Superior temporal gyrus (tissue), 1 donor: ENCODE data around the gene RPL28.
A peak's percentile ranks its signal among the peaks of the same experiment; 100 is the strongest.

Experiments used
- DNase-seq: peaks from one replicate; pipeline ENCODE4 v3.0.0-alpha.2; 2016; ENCODE audit errors: extremely low spot score

Gene RPL28

DNA sequence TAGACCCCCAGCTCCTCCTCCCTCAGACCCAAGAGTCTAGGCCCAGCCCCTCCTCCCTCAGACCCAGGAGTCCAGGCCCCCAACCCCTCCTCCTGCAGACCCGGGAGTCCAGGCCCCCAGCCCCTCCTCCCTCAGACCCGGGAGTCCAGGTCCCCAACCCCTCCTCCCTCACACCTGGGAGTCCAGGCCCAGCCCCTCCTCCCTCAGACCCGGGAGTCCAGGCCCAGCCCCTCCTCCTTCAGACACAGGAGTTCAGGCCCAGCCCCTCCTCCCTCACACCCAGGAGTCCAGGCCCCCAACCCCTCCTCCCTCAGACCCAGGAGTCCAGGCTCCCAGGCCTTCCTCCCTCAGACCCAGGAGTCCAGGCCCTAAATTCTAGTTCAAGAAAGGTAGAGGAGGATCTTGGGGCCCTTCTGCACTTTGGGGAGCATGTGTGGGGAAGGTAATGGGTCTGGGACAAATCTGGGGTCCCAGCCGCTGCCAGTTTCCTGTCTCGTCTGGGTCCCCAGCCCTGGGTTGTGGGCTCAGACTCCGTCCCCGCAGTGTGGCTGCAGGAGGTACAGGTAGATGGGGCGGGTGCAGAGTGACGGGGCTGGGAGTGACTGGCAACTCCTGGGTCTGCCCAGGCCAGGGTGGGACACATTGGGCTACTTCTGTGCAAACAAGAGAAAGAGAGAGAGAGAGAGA is 12.3 kb upstream of the RPL28 start:
- DNase-seq = no peak

DNA sequence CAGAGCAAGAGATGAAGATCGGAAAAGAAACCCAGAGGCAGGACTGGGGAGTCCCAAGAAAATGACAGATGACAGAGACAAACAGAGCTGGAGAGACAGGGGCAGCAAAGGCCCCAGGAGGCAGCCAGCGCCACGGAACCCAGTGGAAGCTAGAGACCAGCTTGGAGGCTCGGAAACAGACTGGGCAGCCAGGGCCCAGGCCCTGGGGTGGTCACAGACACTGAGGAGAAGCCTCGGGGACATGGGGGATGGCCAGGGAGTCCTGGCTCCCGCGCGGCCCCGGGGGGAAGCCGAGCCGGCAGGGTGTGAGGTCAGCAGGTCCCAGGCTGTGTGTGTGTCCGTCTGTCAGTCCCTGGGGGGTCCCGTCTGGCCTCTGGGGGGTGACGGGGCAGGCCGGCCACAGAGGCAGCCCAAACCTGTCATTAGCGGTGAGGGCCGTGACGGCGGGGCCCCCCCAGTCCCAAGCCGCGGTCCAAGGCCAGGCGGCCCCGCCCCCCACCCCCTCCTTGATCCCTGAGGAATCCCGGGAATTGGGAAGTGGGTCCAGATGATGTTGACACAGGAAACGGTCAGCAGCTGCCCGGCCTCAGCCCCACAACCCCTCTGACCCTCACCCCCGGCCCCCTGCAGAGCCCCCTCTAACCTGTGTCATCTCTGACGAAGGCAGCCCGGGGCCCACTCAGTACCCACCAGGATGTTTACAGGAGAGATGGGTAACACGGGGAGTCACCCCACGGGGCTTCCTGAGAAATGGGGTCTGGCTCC is 11.6 kb upstream of the RPL28 start:
- no peak for DNase-seq

DNA sequence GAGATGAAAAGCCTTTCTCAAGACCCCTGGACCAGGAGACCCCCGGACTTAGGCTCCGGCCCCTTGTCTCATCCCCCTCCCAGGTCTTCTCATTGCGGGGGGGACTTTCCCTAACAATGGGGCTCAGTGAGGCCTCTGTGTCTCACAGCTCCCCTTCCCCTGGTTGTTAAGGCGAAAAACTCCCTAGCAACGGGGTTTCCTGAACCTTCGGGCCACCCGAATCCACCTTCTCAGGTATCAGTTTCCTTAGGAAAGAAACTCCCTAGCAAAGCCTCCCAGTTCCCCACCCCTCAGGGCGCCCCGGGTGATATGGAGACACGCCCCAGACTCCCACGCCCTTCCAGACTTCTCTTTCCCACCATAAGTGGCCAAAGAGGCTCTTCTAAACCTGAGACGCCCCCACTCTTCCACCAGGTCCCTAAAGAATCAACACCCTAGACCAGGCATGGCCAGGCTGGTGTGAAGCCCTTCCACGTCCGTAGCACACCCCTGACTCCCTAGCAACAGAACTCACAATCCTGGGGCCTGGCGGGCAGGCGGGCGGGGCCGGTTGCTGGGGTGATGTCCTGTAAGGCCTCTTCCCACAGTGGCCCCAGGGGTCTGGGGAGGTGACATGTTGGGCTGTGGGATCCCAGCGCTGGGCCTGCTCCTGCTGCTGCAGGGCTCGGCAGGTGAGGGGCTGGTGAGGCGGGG is 9.3 kb upstream of the RPL28 start, which contains the start of gene TMEM190:
TSS of gene TMEM190 (plus strand) at position 586 of the 693 bp plus-strand sequence. CDS start at position 614, 28 bp downstream.
- DNase-seq = no peak

DNA sequence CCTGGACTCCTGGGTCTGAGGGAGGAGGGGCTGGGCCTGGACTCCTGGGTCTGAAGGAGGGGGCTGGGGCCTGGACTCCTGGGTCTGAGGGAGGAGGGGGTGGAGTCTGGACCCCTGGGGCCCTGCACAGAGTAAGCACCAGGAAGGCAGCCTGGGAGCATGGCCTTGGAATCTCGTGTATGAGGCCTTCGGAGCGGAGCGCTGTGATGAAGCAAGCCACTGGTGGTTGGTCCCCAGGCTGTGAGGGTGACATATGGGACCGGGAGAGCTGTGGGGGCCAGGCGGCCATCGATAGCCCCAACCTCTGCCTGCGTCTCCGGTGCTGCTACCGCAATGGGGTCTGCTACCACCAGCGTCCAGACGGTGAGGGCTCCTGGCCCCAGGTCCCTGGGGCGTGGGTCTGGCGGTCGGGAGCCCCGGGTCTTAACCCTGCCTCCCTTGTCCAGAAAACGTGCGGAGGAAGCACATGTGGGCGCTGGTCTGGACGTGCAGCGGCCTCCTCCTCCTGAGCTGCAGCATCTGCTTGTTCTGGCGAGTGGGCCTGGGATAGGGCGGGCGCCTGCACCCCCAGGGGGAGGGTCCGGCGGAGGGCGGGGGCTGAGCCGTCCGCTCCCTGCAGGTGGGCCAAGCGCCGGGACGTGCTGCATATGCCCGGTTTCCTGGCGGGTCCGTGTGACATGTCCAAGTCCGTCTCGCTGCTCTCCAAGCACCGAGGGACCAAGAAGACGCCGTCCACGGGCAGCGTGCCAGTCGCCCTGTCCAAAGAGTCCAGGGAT is 8.2 kb upstream of the RPL28 start:
- DNase-seq = no peak

DNA sequence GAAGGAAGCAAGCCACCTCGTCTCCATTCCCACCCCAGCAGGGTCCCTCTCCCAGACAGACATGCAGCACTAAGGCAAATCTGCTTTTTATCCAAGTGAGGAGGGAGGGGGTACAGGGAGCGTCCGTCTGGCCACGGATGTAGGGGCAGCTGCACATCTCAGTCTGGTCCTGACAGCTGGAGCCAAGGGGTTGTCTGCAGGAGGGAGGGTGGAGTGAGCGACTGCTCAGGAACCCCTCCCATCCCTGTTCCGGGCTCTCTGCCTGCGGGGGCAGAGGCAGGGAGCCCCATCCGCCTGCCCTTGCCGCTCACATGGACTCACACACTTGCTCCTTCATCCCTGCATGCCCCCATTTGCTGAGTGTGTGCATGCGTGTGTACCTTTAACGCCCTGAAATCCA is 6.6 kb upstream of the RPL28 start:
- DNase-seq = no peak

DNA sequence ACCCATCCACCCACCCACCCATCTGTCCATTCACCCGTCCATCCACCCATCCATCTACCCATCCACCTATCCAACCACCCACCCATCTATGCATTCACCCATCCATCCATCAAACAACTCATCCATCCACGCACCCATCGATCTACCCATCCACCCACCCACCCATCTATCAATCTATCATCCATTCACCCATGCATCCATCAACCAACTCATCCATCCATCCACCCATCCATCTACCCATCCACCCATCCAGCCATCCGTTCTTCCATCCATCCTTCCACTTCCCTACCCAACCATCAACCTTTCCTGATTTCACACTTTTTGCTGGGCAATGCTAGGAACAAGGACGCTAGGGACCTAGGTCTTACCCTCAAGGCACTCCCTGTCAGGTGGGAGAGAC is 3.7 kb upstream of the RPL28 start:
- DNase-seq = no peak

DNA sequence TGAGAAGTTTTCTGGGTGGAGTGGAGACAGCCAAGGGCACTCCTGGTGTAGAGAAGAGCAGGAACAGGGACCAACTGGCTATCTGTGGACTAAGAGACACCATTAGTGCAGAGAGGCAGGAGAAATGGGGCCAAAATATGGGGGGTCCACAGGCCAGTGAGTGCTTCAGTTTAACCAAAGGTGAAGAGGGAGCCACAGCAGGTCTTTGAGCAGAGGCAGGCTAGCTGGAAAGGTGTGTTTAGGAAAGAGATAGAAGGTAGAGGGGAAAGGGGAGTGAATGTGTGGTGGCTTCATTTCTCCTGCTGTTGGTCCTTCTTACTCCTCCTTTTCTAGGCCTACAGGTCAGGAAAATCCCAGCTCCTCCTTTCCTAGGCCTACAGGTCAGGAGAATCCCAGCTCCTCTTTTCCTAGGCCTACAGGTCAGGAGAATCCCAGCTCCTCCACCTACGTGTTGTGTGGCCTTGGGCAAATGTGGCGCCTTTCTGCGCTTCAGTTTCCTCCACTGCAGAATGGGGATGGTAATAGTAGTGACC is 3.1 kb upstream of the RPL28 start:
- no peak for DNase-seq

DNA sequence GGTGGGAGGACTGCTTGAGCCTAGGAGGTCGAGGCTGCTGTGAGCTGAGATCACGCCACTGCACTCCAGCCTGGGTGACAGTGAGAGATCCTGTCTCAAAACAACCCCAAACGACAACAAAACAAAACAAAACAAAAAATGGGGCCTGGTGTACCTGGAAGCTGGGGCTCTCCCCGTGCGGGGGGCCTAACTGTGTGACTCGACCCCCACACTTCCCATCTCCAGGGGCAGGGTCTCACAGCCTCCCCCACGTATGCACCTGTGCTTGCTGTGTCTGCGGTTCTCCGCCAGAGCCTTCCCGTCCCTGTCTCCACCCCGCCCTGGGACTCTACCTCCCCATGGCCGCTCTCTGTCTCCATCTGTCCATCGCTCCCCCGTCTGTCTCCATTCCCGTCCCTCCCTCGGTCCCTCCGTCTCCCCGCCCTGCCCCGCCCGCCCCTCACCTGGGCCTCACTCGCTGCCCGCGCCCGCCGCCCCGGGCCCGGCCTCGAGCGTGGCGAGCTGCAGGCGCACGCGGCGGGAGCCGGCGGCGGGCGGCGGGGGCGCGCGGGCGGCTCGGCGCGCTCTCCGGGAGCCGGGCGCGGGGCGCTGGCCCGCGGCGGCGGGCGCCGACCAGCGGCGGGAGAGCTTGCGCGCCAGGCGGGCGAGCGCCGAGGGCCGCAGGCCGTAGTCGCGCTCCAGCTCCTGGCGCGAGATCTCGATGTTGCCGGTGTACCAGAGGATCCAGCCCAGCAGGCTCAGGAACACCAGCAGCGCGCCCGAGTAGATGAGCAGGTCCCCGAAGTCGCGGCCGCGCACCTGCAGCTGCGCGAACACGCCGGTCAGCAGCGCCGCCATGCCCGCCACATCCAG is 2.2 kb upstream of the RPL28 start:
- peak; percentile 44 for DNase-seq

DNA sequence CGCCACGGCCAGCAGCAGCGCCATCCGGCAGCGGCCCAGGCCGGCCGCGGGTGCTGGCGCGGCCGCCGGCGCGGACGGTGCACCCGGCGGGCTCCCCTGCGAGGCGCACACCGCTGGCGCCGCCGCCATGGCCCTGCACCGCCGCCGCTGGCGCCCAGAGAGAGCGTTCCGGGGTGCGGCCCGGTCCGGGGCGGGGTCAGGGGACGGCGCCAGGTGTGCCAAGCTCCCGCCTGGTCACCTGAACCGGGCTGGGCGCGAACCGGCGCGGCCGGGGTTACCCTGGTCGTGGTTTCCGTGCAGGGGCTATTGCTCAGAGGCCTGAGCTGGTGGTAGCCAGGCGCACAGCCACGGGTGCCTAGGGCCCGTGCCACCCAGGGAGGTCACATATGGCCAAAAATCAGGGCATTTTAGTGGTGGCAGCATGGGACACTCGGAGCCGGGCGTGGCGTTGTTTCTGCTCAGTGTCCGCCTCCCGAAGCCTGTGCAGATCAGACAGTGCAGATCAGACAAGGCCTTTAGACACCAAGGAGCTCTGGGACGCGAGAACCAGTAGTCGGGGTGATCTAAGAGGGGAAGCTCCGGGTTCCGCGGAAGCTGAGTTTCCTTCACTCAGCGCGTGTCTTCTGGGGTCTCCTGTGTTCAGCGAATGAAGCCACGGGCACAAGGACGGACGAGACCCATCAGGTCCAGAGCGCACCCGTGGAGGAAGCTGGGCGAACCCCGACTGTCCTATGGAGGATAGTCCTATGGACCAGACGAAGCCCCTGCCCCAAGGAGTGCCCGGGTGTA is 1.4 kb upstream of the RPL28 start, which contains the start of gene TMEM238:
TSS of gene TMEM238 (minus strand) at position 162 of the 789 bp plus-strand sequence. CDS start at position 129, 33 bp downstream.
- no peak for DNase-seq

DNA sequence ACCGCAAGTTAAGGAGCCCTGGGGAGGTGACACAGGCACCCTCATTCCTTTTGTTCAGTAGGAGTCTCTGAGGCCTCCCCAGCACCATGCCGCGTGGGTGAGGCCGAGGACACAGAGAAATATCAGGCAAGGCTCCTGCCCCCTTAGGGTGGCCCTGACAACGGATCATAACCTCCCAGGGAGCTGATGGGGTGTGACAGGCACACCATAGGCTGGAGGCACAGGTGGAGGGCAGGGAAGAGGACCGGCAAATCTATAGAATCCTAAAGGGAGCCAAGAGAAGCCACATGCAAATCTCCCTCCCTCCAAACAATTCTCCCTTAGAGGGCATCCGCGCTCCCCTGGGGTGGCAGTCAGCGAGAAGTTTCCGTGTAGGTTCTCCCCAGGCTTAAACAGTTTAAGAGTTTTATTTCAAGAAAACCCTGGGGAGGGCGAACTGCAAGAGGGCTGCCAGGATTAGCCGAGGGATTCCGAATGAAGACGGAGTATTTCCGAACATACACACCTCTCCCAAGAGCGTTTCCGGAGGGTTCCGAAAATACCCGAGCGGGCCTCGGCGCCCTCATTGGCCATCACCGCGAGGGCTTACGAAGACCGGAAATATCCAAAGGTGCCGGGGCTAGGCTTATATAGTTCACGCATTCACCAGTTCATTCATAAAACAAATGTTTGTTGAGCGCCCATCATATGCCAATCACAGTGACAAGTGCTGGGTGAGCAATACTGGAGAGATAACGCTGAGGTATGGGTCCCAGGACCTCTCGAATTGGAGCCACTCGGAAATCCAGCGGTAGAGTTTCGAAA is 610 bp upstream of the RPL28 start:
- peak; percentile 97 for DNase-seq

DNA sequence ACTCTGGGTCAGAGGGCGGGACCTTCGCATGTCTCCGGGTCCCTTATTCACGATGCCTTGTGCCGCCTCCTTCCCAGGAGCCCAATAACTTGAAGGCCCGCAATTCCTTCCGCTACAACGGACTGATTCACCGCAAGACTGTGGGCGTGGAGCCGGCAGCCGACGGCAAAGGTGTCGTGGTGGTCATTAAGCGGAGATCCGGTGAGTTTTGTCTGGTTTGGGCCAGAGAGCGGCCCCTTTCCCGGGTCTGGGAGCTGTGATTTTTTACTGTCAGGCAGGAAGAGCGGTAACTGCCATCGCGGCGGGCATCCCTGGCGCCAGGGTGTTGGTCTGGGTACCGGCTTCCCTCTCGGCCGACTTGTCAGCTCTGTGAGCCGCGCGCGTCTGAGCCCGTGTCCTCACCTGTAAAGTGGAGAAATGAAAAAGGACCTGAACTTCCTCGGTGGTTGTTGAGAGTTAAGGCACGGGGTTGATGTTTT is 800 bp downstream of the RPL28 start:
- DNase-seq = no peak

DNA sequence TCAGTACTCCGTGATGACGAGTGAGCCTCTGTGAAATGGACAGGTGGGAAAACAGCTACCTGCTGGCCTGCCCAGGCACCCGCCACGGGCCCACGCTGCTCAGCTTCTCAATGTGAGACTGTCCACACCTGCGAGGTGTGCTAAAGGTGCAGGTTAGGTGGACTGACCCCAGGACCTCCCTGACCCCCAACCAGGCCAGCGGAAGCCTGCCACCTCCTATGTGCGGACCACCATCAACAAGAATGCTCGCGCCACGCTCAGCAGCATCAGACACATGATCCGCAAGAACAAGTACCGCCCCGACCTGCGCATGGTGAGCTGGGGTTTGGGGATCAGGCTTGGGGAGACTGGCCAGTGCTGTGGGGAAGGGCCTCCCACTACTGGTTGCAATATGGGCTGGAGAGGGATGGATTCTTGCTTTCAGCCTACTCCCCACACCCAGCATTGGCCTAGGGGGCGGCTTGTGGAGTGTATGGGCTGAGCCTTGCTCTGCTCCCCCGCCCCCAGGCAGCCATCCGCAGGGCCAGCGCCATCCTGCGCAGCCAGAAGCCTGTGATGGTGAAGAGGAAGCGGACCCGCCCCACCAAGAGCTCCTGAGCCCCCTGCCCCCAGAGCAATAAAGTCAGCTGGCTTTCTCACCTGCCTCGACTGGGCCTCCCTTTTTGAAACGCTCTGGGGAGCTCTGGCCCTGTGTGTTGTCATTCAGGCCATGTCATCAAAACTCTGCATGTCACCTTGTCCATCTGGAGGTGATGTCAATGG is 2.2 kb downstream of the RPL28 start:
- no peak for DNase-seq

DNA sequence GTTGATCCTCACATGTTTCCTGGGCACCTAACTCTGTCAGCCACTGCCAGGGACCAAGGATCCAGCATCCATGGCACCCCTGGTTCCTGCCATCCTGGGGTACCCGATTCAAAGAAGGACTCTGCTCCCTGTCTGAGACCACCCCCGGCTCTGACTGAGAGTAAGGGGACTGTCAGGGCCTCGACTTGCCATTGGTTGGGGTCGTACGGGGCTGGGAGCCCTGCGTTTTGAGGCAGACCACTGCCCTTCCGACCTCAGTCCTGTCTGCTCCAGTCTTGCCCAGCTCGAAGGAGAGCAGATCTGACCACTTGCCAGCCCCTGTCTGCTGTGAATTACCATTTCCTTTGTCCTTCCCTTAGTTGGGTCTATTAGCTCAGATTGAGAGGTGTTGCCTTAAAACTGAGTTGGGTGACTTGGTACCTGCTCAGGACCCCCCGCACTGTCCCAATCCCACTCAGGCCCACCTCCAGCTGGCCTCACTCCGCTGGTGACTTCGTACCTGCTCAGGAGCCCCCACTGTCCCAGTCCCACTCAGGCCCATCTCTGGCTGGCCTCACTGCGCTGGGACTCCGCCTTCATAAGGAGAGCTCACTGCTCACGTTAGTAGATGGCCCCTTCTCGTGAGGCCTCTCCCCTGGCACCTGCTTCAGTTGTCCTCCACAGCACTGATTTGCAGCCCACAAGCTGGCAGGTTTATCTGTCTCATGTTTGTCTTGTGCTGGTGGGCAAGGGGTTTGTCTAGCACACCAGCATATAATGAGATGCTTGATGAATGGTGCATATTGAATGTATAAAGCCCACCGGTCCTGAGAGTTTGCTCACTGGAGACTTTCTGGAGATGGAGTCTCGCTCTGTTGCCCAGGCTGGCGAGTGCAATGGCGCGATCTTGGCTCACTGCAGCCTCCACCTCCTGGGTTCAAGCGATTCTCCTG is 3.9 kb downstream of the RPL28 start:
- DNase-seq = no peak

DNA sequence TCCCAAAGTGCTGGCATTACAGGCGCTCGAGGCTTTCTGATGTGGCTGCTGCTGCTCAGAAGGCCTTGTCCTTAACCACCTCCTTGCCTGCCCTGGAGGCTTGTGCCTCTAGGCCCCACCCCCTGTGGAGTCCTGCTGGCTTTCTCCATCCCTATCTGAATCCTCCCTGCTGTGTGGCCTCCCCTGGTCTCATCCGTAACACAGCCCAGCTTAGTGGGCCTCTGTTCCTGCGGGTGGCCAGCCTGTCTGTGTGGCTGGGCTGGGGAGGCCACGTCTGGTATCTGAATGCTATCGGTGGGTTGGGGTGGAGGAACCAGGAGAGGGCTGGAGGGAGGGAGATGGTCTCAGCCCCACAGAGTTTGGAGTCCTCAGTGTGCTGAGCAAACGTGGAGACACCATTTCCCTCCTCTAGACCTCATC is 4.7 kb downstream of the RPL28 start:
- no peak for DNase-seq

DNA sequence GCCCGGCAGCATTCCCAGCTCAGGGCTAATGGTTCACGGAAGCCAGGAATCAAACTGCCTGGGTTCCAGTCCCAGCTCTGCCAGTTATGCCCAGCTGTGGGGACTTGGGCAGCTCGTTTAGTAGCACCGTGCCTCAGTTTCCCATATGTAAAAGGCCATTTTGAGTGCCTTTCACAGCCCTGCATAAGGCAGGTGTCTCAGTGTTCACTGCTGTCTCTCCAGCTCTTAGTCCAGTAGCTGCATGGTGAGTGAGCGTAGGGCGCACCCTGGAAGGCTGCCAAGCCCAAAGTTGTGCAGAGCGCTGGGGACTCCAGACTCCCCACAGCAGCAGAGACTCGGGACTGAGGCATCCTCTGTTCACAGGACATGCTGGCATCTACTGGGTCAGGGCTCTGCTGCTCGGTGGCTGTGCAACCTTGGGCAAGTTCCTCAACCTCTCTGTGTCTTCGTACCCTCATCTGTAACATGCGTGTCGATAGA is 5.5 kb downstream of the RPL28 start:
- no peak for DNase-seq

DNA sequence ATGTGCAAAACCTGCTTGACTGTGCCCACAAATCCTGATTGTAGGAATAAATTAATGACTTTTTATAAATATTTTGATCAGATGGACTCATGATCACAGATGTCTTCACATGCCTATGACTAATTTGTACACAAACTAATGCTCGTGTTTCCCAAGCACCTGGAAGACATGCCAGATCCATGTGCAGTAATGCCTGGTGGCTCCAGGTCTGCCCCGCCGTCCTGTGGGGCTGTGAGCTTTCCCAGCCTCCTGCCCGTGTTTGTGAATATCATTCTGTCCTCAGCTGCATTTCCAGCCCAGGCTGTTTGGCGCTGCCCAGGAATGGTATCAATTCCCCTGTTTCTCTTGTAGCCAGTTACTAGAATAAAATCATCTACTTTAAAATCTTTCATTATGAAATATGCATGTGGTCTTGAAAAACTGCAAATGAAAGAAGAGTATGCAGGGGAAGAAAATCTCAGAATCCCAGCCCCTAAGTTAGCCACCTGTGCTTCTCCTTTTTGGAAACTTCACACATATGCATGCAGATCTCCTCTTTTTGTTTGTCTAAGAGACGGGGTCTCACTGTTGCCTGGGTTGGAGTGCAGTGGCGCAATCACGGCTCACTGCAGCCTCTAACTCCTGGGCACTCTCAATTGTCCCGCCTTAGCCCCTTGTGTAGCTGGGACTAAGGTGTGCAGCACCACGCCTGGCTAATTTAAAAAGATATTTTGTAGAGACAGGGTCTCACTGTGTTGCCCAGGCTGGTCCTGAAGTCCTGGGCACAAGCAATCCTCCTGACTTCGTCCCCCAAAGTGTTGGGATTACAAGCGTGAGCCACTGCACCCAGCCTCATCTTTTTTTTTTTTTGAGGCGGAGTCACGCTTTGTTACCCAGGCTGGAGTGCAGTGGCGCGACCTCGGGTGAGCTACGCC is 6.2 kb downstream of the RPL28 start:
- DNase-seq = no peak
